Endothelial cell of umbilical vein (primary cell): ENCODE results near the gene TARS2. TPM values are rescaled to one million over a fixed set of nuclear protein-coding genes. Genes with fewer than 3 reads are reported as not detected.

ENCODE experiments used
- BruUV-seq: library from RNA; stranded (reverse); fragments of 400-500 nt; replicated peaks from 2 replicates; lab custom pipeline; 2021; lab: Mats Ljungman, UMichigan
- CTCF ChIA-PET: fragments of 300-600, 350-600 bp; sonication (Branson Sonifier 250); formaldehyde crosslinking; loops from one replicate; lab custom pipeline; 2021; ENCODE audit warnings: antibody characterized with exemption, inconsistent platforms; lab: Charles Lee
- POLR2A ChIA-PET: fragments of 300-600, 350-600 bp; sonication (Branson Sonifier 250); formaldehyde crosslinking; loops from one replicate; lab custom pipeline; 2021; ENCODE audit warnings: antibody characterized with exemption, inconsistent platforms; lab: Charles Lee
- DNase-seq: peaks from one replicate; pipeline ENCODE4 v3.0.0-alpha.2; 2011; ENCODE audit warnings: low read depth, low spot score
- FAIRE-seq: peaks from 2 replicates; lab custom pipeline; 2011; peaks lifted over from hg19 to GRCh38; lab: Jason Lieb, UNC
- H2AFZ ChIP-seq: 2 replicates; pipeline ENCODE4 v1.6.0; 2012; ENCODE audit warnings: low read depth, low read length, control low read depth, inconsistent platforms
- H3K27ac ChIP-seq: 2 replicates; pipeline ENCODE4 v1.5.1; 2011; ENCODE audit warnings: low read depth, mild to moderate bottlenecking, control low read depth, low read length, moderate library complexity; ENCODE audit not compliant: insufficient read depth
- H3K27me3 ChIP-seq, 2 experiments: 2 replicates each; pipeline versions ENCODE4 v1.6.0 to v1.6.1; 2011; ENCODE audit warnings: low read length in 2 of 2, mixed read lengths in 1 of 2; ENCODE audit not compliant: control insufficient read depth in 2 of 2, insufficient read depth in 2 of 2
- H3K36me3 ChIP-seq, 2 experiments: 2 replicates in 1 of 2; 3 replicates in 1 of 2; pipeline ENCODE4 v1.5.1; 2011; ENCODE audit warnings: low read length in 2 of 2, mild to moderate bottlenecking in 1 of 2, moderate library complexity in 1 of 2; ENCODE audit not compliant: control insufficient read depth in 2 of 2, insufficient read depth in 2 of 2; ENCODE audit errors: extremely low read depth in 1 of 2
- H3K4me1 ChIP-seq: 3 replicates; pipeline ENCODE4 v1.5.1; 2011; ENCODE audit warnings: mild to moderate bottlenecking, low read length; ENCODE audit not compliant: control insufficient read depth, insufficient read depth; ENCODE audit errors: extremely low read depth
- H3K4me2 ChIP-seq: 2 replicates; pipeline ENCODE4 v1.6.1; 2011; ENCODE audit warnings: low read length, control low read depth, mixed read lengths; ENCODE audit not compliant: insufficient read depth
- H3K4me3 ChIP-seq, 3 experiments: fragments of 200-600 bp in 1 of 3; sonication (generic), shearing (Covaris generic) in 1 of 3; replicated peaks in 1 of 3; 2 replicates each; pipeline ENCODE4 v1.5.1; 2011 to 2016; ENCODE audit warnings: control low read depth in 3 of 3, low read length in 3 of 3, mild to moderate bottlenecking in 2 of 3, inconsistent platforms in 1 of 3, low read depth in 1 of 3, moderate library complexity in 1 of 3; ENCODE audit not compliant: insufficient read depth in 1 of 3
- H3K79me2 ChIP-seq: 2 replicates; pipeline ENCODE4 v1.6.0; 2012; ENCODE audit warnings: low read length, inconsistent platforms; ENCODE audit not compliant: control insufficient read depth, insufficient read depth
- H3K9ac ChIP-seq: replicated peaks from 2 replicates; pipeline ENCODE3; 2011; ENCODE audit warnings: low read length, control low read depth; ENCODE audit not compliant: insufficient read depth; ENCODE audit errors: extremely low read depth
- H3K9me1 ChIP-seq: replicated peaks from 3 replicates; pipeline ENCODE4 v1.6.0; 2011; ENCODE audit warnings: mild to moderate bottlenecking, low read length; ENCODE audit not compliant: control insufficient read depth, insufficient read depth; ENCODE audit errors: extremely low read depth
- H3K9me3 ChIP-seq: replicated peaks from 2 replicates; pipeline ENCODE4 v1.5.1; 2012; ENCODE audit warnings: low read length, inconsistent platforms; ENCODE audit not compliant: control insufficient read depth, insufficient read depth
- H4K20me1 ChIP-seq: replicated peaks from 2 replicates; pipeline ENCODE3; 2011; ENCODE audit warnings: mild to moderate bottlenecking, low read length; ENCODE audit not compliant: control insufficient read depth, insufficient read depth; ENCODE audit errors: extremely low read depth
- CTCF ChIP-seq, 2 donors: IDR thresholded peaks; 1 replicate in 1 of 2; 2 replicates in 1 of 2; pipeline ENCODE4 v1.5.1; 2011; ENCODE audit warnings: low read length in 2 of 2, mild to moderate bottlenecking in 2 of 2, moderate library complexity in 2 of 2, control low read depth in 1 of 2, inconsistent platforms in 1 of 2, low read depth in 1 of 2; ENCODE audit not compliant: insufficient read depth in 1 of 2; ENCODE audit errors: extremely low read depth in 1 of 2
- EZH2 ChIP-seq: IDR thresholded peaks from 2 replicates; pipeline ENCODE4 v1.6.1; 2012; ENCODE audit warnings: borderline replicate concordance, low read depth, mild to moderate bottlenecking, moderate library complexity, low read length, inconsistent platforms; ENCODE audit not compliant: severe bottlenecking
- FOS ChIP-seq: IDR thresholded peaks from 2 replicates; pipeline ENCODE4 v1.6.1; 2011; ENCODE audit warnings: mild to moderate bottlenecking, low read length, moderate library complexity, borderline replicate concordance; ENCODE audit not compliant: insufficient read depth
- GATA2 ChIP-seq: IDR thresholded peaks from 2 replicates; pipeline ENCODE4 v1.7.0; 2011; ENCODE audit warnings: low read depth, mild to moderate bottlenecking, moderate library complexity, mixed read lengths, low read length; ENCODE audit not compliant: insufficient read length, insufficient read depth
- MAX ChIP-seq: IDR thresholded peaks from 2 replicates; pipeline ENCODE4 v1.6.1; 2011; ENCODE audit not compliant: insufficient read depth, insufficient read length
- POLR2A ChIP-seq: IDR thresholded peaks from 2 replicates; pipeline ENCODE4 v1.6.1; 2012; ENCODE audit warnings: low read depth, mild to moderate bottlenecking, control low read depth, low read length
- POLR2AphosphoS5 ChIP-seq: IDR thresholded peaks from 2 replicates; pipeline ENCODE4 v1.6.1; 2012; ENCODE audit warnings: low read depth, mild to moderate bottlenecking, control low read depth, low read length, moderate library complexity; ENCODE audit not compliant: insufficient read depth
- dilution Hi-C: fragments of 300-500 bp; cut with MboI; formaldehyde crosslinking; loops from one replicate; pipeline ENCODE4 v1.15.0; 2019; ENCODE audit warnings: low sequenced_read_pairs; ENCODE audit not compliant: extremely low pct_ligation_motif_present
- intact Hi-C: fragments of 100-400 bp; cut with micrococcal nuclease; formaldehyde crosslinking; loops from one replicate; pipeline ENCODE4 v1.10.0; 2022
- polyA plus RNA-seq, 4 experiments: library from polyadenylated mRNA; depleted of rRNA in 3 of 4; stranded (reverse) in 3 of 4; unstranded in 1 of 4; fragments of >200 nt; gene quantifications; 2 replicates each; pipeline versions ENCODE4 v1.2.1 to v1.2.3, GENCODE V29; 2011 to 2012; ENCODE audit warnings: missing spikeins in 1 of 4
- total RNA-seq: library from RNA; stranded (reverse); gene quantifications from 2 replicates; pipeline ENCODE4 v1.2.3, GENCODE V29; 2021

Gene TARS2
- total and polyA plus RNA-seq, 2 donors (not counting 3 experiments of a cell fraction or from before 2014, with no cell fraction given), result 21.5 to 22.0 TPM

- H3K36me3 ChIP-seq, result peaks cover 4 to 22% of the 10 kb centered on the region in 2 experiments
- H3K4me2 ChIP-seq, result no peak overlapping the region
- peaks cover 4% of the 10 kb centered on the region for H3K4me1 ChIP-seq
- BruUV-seq, result no TSS peak
- ChIA-PET POLR2A (no interaction called here), CTCF (no interaction called here)
- no peak for FAIRE-seq
- no peak overlapping the region for H2AFZ ChIP-seq
- DNase-seq, result no peak
- H3K9ac ChIP-seq, result no peak overlapping the region
- H3K79me2 ChIP-seq, result no peaks in the 10 kb centered on the region
- dilution Hi-C loops (no loop called here), intact Hi-C loops (no loop called here)
- no peaks in the 10 kb centered on the region for H3K9me1 ChIP-seq
- H4K20me1 ChIP-seq, result no peaks in the 10 kb centered on the region
- H3K27ac ChIP-seq, result no peak overlapping the region
- no peaks in the 10 kb centered on the region for H3K27me3 ChIP-seq
- H3K9me3 ChIP-seq, result no peaks in the 10 kb centered on the region
- H3K4me3 ChIP-seq, result no peak overlapping the region
- TF ChIP-seq CTCF (IDR thresholded peaks at IDR 0.05; ENCODE audit: extremely low read depth in 1 of 2, insufficient read depth in 1 of 2, low read depth in 1 of 2, low read length in 2 of 2) (no peak), GATA2 (no peak), FOS (no peak), EZH2 (no peak), MAX (no peak), POLR2AphosphoS5 (no peak), POLR2A (no peak)
These were observed 13.6 kb upstream of the TARS2 start for GRCh38 chr1:150473659-150474058.
